ENCODE measurements around the gene USP9Y.
"Not testable (repeated sequence)": the region's sequence is repeated elsewhere in the genome, so short reads cannot be mapped to it uniquely, and the experiment has no call there.

USP9Y gene

GRCh38 chrY:12701181-12701695 lies at the start of gene USP9Y:
Gene USP9Y, plus strand, starts transcription at chrY:12701231. Its CDS starts 8,217 bp downstream, at chrY:12709448.
- DNase-seq: no peak

- no peak for DNase-seq
These were observed 49.4 kb upstream of the USP9Y start for GRCh38 chrY:12651621-12652036.

- DNase-seq: no peak
These were observed 39.0 kb upstream of the USP9Y start for GRCh38 chrY:12661745-12662681.

- DNase-seq: no peak
These were observed 38.1 kb upstream of the USP9Y start for GRCh38 chrY:12662745-12663591.

GRCh38 chrY:12663845-12664244 lies 37.2 kb upstream of the USP9Y start:
- not testable (repeated sequence) for DNase-seq

GRCh38 chrY:12678111-12678510 lies 22.9 kb upstream of the USP9Y start:
- DNase-seq: no peak

- DNase-seq: no peak
These were observed 19.5 kb upstream of the USP9Y start for GRCh38 chrY:12681535-12681934.

GRCh38 chrY:12688337-12688736 lies 12.7 kb upstream of the USP9Y start:
- no peak for DNase-seq

GRCh38 chrY:12700087-12700486 lies 944 bp upstream of the USP9Y start:
- no peak for DNase-seq

- DNase-seq: no peak
These were observed 1.1 kb downstream of the USP9Y start for GRCh38 chrY:12702174-12702573.

- no peak for DNase-seq
These were observed 9.4 kb downstream of the USP9Y start for GRCh38 chrY:12710460-12710859.

GRCh38 chrY:12715376-12715775 lies 14.3 kb downstream of the USP9Y start:
- no peak for DNase-seq

GRCh38 chrY:12729746-12730145 lies 28.7 kb downstream of the USP9Y start:
- DNase-seq: no peak

GRCh38 chrY:12733625-12734024 lies 32.6 kb downstream of the USP9Y start:
- no peak for DNase-seq

GRCh38 chrY:12734051-12734450 lies 33.0 kb downstream of the USP9Y start:
- no peak for DNase-seq

GRCh38 chrY:12741414-12741813 lies 40.4 kb downstream of the USP9Y start:
- DNase-seq: no peak

- DNase-seq: no peak
These were observed 41.7 kb downstream of the USP9Y start for GRCh38 chrY:12742725-12743124.

GRCh38 chrY:12744091-12744490 lies 43.1 kb downstream of the USP9Y start:
- DNase-seq: no peak

GRCh38 chrY:12749293-12749692 lies 48.3 kb downstream of the USP9Y start:
- DNase-seq: no peak

- DNase-seq: no peak
These were observed 51.8 kb downstream of the USP9Y start for GRCh38 chrY:12752856-12753255.

- no peak for DNase-seq
These were observed 55.0 kb downstream of the USP9Y start for GRCh38 chrY:12756021-12756420.

GRCh38 chrY:12765976-12766375 lies 64.9 kb downstream of the USP9Y start:
- DNase-seq: no peak

- no peak for DNase-seq
These were observed 83.5 kb downstream of the USP9Y start for GRCh38 chrY:12784521-12784920.

Data from CD4-positive, alpha-beta T cell treated with Interleukin-17A for 4 hours (primary cell).